H9 (cell line): ENCODE results near the gene TSPAN18. TPM values are rescaled to one million over a fixed set of nuclear protein-coding genes. Genes with fewer than 3 reads are reported as not detected.
A peak's percentile ranks its signal among the peaks of the same experiment; 100 is the strongest.

Experiments used
- DNase-seq: peaks from one replicate; pipeline ENCODE4 v3.0.0-alpha.2; 2017
- H2AFZ ChIP-seq: one replicate; pipeline ENCODE4 v1.6.1; 2013; ENCODE audit warnings: mild to moderate bottlenecking, low read length, control low read depth, moderate library complexity
- H2AK5ac ChIP-seq: 2 replicates; pipeline ENCODE4 v1.6.1; 2013; ENCODE audit warnings: low read length, control low read depth, mixed read lengths; ENCODE audit not compliant: insufficient read length
- H2BK120ac ChIP-seq: one replicate; pipeline ENCODE4 v1.6.1; 2013; ENCODE audit warnings: low read depth, mild to moderate bottlenecking, low read length, control low read depth, inconsistent platforms; ENCODE audit not compliant: poor library complexity, severe bottlenecking
- H2BK12ac ChIP-seq: 2 replicates; pipeline ENCODE4 v1.6.1; 2013; ENCODE audit warnings: low read length, control low read depth, mixed read lengths, low read depth; ENCODE audit not compliant: insufficient read length
- H2BK15ac ChIP-seq: 2 replicates; pipeline ENCODE4 v1.6.1; 2013; ENCODE audit warnings: low read depth, low read length, control low read depth
- H2BK20ac ChIP-seq: one replicate; pipeline ENCODE4 v1.6.1; 2013; ENCODE audit warnings: low read depth, mild to moderate bottlenecking, low read length, control low read depth, inconsistent platforms; ENCODE audit not compliant: poor library complexity, severe bottlenecking
- H2BK5ac ChIP-seq: 2 replicates; pipeline ENCODE4 v1.6.1; 2013; ENCODE audit warnings: low read length, control low read depth, mixed read lengths; ENCODE audit not compliant: insufficient read length
- H3K14ac ChIP-seq: 2 replicates; pipeline ENCODE4 v1.6.1; 2013; ENCODE audit warnings: low read length, control low read depth; ENCODE audit not compliant: insufficient read depth
- H3K18ac ChIP-seq: 2 replicates; pipeline ENCODE4 v1.6.1; 2013; ENCODE audit warnings: low read depth, mild to moderate bottlenecking, mixed read lengths, low read length, control low read depth; ENCODE audit not compliant: insufficient read length
- H3K23ac ChIP-seq: 2 replicates; pipeline ENCODE4 v1.6.1; 2013; ENCODE audit warnings: low read length, control low read depth, mixed read lengths, low read depth; ENCODE audit not compliant: insufficient read length
- H3K23me2 ChIP-seq: 2 replicates; pipeline ENCODE4 v1.6.1; 2013; ENCODE audit warnings: low read depth, mild to moderate bottlenecking, mixed read lengths, low read length, control low read depth; ENCODE audit not compliant: insufficient read length, poor library complexity, severe bottlenecking
- H3K27ac ChIP-seq: 2 replicates; pipeline ENCODE4 v1.5.1; 2013; ENCODE audit warnings: low read length, control low read depth, mixed read lengths, low read depth; ENCODE audit not compliant: insufficient read length
- H3K27me3 ChIP-seq: 2 replicates; pipeline ENCODE4 v1.6.1; 2013; ENCODE audit warnings: low read length, control low read depth, inconsistent platforms; ENCODE audit not compliant: insufficient read depth
- H3K4ac ChIP-seq: 2 replicates; pipeline ENCODE4 v1.6.1; 2013; ENCODE audit warnings: low read depth, mild to moderate bottlenecking, control low read depth, inconsistent platforms, low read length, moderate library complexity
- H3K4me1 ChIP-seq: 2 replicates; pipeline ENCODE4 v1.6.1; 2013; ENCODE audit warnings: low read length, control low read depth, inconsistent platforms; ENCODE audit not compliant: insufficient read depth
- H3K4me2 ChIP-seq: 2 replicates; pipeline ENCODE4 v1.6.1; 2013; ENCODE audit warnings: low read length, control low read depth, mixed read lengths; ENCODE audit not compliant: insufficient read length, insufficient read depth
- H3K56ac ChIP-seq: 2 replicates; pipeline ENCODE4 v1.6.1; 2013; ENCODE audit warnings: low read depth, mild to moderate bottlenecking, mixed read lengths, low read length, control low read depth; ENCODE audit not compliant: insufficient read length
- H3K79me1 ChIP-seq: 2 replicates; pipeline ENCODE4 v1.6.1; 2013; ENCODE audit warnings: low read depth, mild to moderate bottlenecking, moderate library complexity, low read length, control low read depth, inconsistent platforms; ENCODE audit not compliant: insufficient read depth, poor library complexity, severe bottlenecking
- H3K79me2 ChIP-seq: 2 replicates; pipeline ENCODE4 v1.6.1; 2013; ENCODE audit warnings: low read length, control low read depth, inconsistent platforms; ENCODE audit not compliant: insufficient read depth
- H3K9ac ChIP-seq: 2 replicates; pipeline ENCODE4 v1.6.1; 2013; ENCODE audit warnings: low read length, control low read depth, mixed read lengths; ENCODE audit not compliant: insufficient read length; ENCODE audit errors: extremely low read depth
- H3K9me3 ChIP-seq: one replicate; pipeline ENCODE4 v1.6.1; 2013; ENCODE audit warnings: low read depth, low read length, inconsistent platforms; ENCODE audit not compliant: control insufficient read depth
- H3T11ph ChIP-seq: one replicate; pipeline ENCODE4 v1.6.1; 2013; ENCODE audit warnings: mild to moderate bottlenecking, low read length, control low read depth, inconsistent platforms
- H4K20me1 ChIP-seq: one replicate; pipeline ENCODE4 v1.6.1; 2013; ENCODE audit not compliant: control insufficient read depth, insufficient read length, insufficient read depth
- H4K5ac ChIP-seq: 2 replicates; pipeline ENCODE4 v1.6.1; 2013; ENCODE audit warnings: low read depth, mild to moderate bottlenecking, mixed read lengths, low read length, control low read depth; ENCODE audit not compliant: insufficient read length
- H4K8ac ChIP-seq: replicated peaks from 2 replicates; pipeline ENCODE4 v1.6.1; 2013; ENCODE audit warnings: low read length, control low read depth, mixed read lengths, low read depth; ENCODE audit not compliant: insufficient read length
- H4K91ac ChIP-seq: 2 replicates; pipeline ENCODE4 v1.6.1; 2013; ENCODE audit warnings: low read depth, mild to moderate bottlenecking, moderate library complexity, mixed read lengths, low read length, control low read depth; ENCODE audit not compliant: insufficient read length
- H3K27ac Mint-ChIP-seq, 3 experiments: 2 replicates in 2 of 3; 3 replicates in 1 of 3; pipeline ENCODE4 v1.8.0; 2020 to 2021; ENCODE audit warnings: mixed read lengths in 3 of 3, mild to moderate bottlenecking in 1 of 3, moderate library complexity in 1 of 3
- H3K27me3 Mint-ChIP-seq: 2 replicates; pipeline ENCODE4 v1.8.0; 2021; ENCODE audit warnings: low read depth, mild to moderate bottlenecking, moderate library complexity, mixed read lengths
- H3K36me3 Mint-ChIP-seq, 3 experiments: 2 replicates in 2 of 3; 3 replicates in 1 of 3; pipeline ENCODE4 v1.8.0; 2020 to 2021; ENCODE audit warnings: low read depth in 3 of 3, mixed read lengths in 3 of 3; ENCODE audit not compliant: insufficient read depth in 1 of 3
- H3K4me1 Mint-ChIP-seq, 2 experiments: 2 replicates each; pipeline ENCODE4 v1.8.0; 2020; ENCODE audit warnings: mixed read lengths in 2 of 2
- H3K4me3 Mint-ChIP-seq, 2 experiments: 2 replicates in 1 of 2; 3 replicates in 1 of 2; pipeline ENCODE4 v1.8.0; 2020 to 2021; ENCODE audit warnings: mild to moderate bottlenecking in 2 of 2, mixed read lengths in 2 of 2, moderate library complexity in 1 of 2
- H3K9me3 Mint-ChIP-seq, 2 experiments: 2 replicates in 1 of 2; 3 replicates in 1 of 2; pipeline ENCODE4 v1.8.0; 2020; ENCODE audit warnings: mild to moderate bottlenecking in 2 of 2, mixed read lengths in 2 of 2, moderate library complexity in 1 of 2
- WGBS: extraction: QIAGEN DNeasy Blood & Tissue Kit; methylation state at CpG from one replicate; pipeline ENCODE4 v1.1.7; 2013; ENCODE audit warnings: missing lambda C conversion rate, low lambda C conversion rate, mixed read lengths; ENCODE audit not compliant: insufficient read length; ENCODE audit errors: extremely low coverage; 5-methylcytosine and 5-hydroxymethylcytosine counted together
- total RNA-seq: library from RNA; stranded (reverse); gene quantifications from 2 replicates; pipeline ENCODE4 v1.2.1, GENCODE V29; 2021
- TF ChIP-seq, protein P1 (sequence below): fragments of 200-600 bp; sonication (generic); conservative IDR thresholded peaks from 3 replicates; pipeline ENCODE4 v1.8.0; 2021; ENCODE audit warnings: antibody characterized with exemption, mild to moderate bottlenecking

The TSPAN18 gene
- total RNA-seq, 1 experiment from 2014 or later = 25.3 TPM

DNA sequence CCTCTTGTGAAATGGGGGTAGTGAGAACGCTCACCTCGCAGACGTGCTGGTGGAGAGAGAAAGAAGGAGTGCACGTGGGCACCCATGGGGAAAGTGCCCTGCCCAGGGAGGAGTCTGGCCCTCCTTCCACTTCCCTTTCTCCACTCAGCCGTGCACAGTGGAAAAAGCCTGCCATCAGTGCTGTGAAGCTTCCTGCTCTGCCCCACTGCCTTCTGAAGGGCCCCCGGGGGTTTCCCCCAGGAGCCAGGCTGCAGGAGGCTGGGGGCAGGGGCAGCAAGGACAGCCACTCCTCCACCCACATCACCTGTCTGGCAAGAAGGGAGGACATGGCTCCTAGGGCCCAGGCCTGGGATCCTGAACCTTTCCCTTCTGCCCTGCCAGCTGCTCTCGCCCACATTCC, 216.4 kb downstream of the TSPAN18 start:
- H3K23ac ChIP-seq = no peak overlapping the region
- Mint-ChIP-seq H3K27ac (peak overlapping the region; percentile 84 to 96 (median 89); a peak in 6 of 7 replicates), H3K4me1 (peaks cover 51 to 82% of the 10 kb centered on the region in 2 experiments), H3K27me3 (no peaks in the 10 kb centered on the region; the same call in 1 of the 2 replicates), H3K9me3 (peaks cover 0 to 3% of the 10 kb centered on the region in 2 experiments; a peak in 2 of 5 replicates), H3K36me3 (peaks cover 2 to 31% (median 31%) of the 10 kb centered on the region in 3 experiments; a peak in 6 of 7 replicates), H3K4me3 (no peak overlapping the region)
- no peaks in the 10 kb centered on the region for H3K9me3 ChIP-seq
- H3K23me2 ChIP-seq = no peaks in the 10 kb centered on the region
- no peak overlapping the region for H2BK20ac ChIP-seq
- H4K91ac ChIP-seq = no peak overlapping the region
- H3K56ac ChIP-seq = no peak overlapping the region
- no peak for DNase-seq
- no CpG with 5 or more reads among the region's 7 CpGs for WGBS
- H4K5ac ChIP-seq = no peak overlapping the region
- H3K4ac ChIP-seq = no peak overlapping the region
- no peaks in the 10 kb centered on the region for H4K20me1 ChIP-seq
- no peak overlapping the region for H2AFZ ChIP-seq
- H3K79me2 ChIP-seq = no peaks in the 10 kb centered on the region
- no peak overlapping the region for H3K18ac ChIP-seq
- H3K9ac ChIP-seq = no peak overlapping the region
- H2BK5ac ChIP-seq = no peak overlapping the region
- no peak overlapping the region for H2BK15ac ChIP-seq
- H4K8ac ChIP-seq = no peak overlapping the region
- H2BK12ac ChIP-seq = no peak overlapping the region
- H3K14ac ChIP-seq = no peak overlapping the region
- H3K4me1 ChIP-seq = peaks cover 2% of the 10 kb centered on the region; the same call in 1 of the 2 replicates
- no peaks in the 10 kb centered on the region for H3K79me1 ChIP-seq
- no peak overlapping the region for H3K4me2 ChIP-seq
- no peak overlapping the region for H2BK120ac ChIP-seq
- H3K27ac ChIP-seq = no peak overlapping the region
- TF ChIP-seq, protein P1, sequence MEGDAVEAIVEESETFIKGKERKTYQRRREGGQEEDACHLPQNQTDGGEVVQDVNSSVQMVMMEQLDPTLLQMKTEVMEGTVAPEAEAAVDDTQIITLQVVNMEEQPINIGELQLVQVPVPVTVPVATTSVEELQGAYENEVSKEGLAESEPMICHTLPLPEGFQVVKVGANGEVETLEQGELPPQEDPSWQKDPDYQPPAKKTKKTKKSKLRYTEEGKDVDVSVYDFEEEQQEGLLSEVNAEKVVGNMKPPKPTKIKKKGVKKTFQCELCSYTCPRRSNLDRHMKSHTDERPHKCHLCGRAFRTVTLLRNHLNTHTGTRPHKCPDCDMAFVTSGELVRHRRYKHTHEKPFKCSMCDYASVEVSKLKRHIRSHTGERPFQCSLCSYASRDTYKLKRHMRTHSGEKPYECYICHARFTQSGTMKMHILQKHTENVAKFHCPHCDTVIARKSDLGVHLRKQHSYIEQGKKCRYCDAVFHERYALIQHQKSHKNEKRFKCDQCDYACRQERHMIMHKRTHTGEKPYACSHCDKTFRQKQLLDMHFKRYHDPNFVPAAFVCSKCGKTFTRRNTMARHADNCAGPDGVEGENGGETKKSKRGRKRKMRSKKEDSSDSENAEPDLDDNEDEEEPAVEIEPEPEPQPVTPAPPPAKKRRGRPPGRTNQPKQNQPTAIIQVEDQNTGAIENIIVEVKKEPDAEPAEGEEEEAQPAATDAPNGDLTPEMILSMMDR = no peak
- H2AK5ac ChIP-seq = no peak overlapping the region
- H3T11ph ChIP-seq = no peak overlapping the region
- H3K27me3 ChIP-seq = no peaks in the 10 kb centered on the region
